ENCODE measurements around the gene CAPNS2. TPM values are rescaled to one million over a fixed set of nuclear protein-coding genes. Genes with fewer than 3 reads are reported as not detected.

Gene CAPNS2
- total RNA-seq = 0.57 and 0.92 TPM in 2 replicates

DNA sequence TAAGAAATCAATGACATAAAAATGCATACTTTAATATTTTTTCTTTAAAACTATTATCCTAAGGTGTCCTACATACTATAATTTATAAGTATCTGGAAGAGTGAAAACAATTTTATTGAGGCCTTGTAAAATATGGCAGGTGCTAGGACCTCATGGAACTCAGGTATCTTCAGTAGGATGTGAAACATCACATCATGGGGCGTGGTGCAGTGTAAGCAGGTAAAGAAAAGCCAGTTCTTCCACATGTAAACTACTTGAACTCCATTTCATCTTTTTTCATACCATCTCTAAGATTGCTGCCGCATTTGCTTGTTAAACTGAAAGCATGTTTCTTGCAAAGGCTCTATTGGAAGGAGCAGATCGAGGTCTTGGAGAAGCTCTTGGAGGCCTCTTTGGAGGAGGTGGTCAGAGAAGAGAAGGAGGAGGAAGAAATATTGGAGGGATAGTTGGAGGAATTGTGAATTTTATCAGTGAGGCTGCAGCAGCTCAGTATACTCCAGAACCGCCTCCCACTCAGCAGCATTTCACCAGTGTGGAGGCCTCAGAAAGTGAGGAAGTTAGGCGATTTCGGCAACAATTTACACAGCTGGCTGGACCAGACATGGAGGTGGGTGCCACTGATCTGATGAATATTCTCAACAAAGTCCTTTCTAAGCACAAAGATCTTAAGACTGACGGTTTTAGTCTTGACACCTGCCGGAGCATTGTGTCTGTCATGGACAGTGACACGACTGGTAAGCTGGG, at the start of gene CAPNS2:
Gene CAPNS2, plus strand, starts transcription at position 253 of the 744 bp plus-strand sequence. Its CDS starts 73 bp downstream, at position 326.

Other genes starting within 250 kb of the CAPNS2 start
- gene IRX6, start 242.5 kb upstream of the CAPNS2 start, total RNA-seq = not detected in 2 replicates
- 881 and 1,311 TPM in 2 replicates for gene MMP2, start 87.5 kb upstream of the CAPNS2 start, total RNA-seq
- gene LPCAT2, start 57.6 kb upstream of the CAPNS2 start, total RNA-seq = 12.7 and 18.0 TPM in 2 replicates
- gene SLC6A2, start 89.3 kb downstream of the CAPNS2 start, total RNA-seq = not detected in 2 replicates